NOMO-1 (cell line): Measurements from ENCODE around the gene WEE2.
"Not testable (repeated sequence)": the region's sequence is repeated elsewhere in the genome, so short reads cannot be mapped to it uniquely, and the experiment has no call there.

Experiments used
- DNase-seq, 2 experiments: peaks; one replicate each; lab custom pipeline; 2025; ENCODE audit not compliant: unreplicated experiment in 2 of 2; lab: John Stamatoyannopoulos, UW

WEE2 gene

GRCh38 chr7:141710301-141710700, 2.1 kb downstream of the WEE2 start:
- DNase-seq = no peak

- no peak for DNase-seq
Observed at GRCh38 chr7:141712603-141713255, 4.6 kb downstream of the WEE2 start.

GRCh38 chr7:141713890-141714289, 5.7 kb downstream of the WEE2 start:
- no peak for DNase-seq

- DNase-seq = no peak
Observed at GRCh38 chr7:141714571-141714970, 6.4 kb downstream of the WEE2 start.

- no peak for DNase-seq
Observed at GRCh38 chr7:141715018-141715417, 6.9 kb downstream of the WEE2 start.

- no peak for DNase-seq
Observed at GRCh38 chr7:141715794-141716689, 7.9 kb downstream of the WEE2 start.

GRCh38 chr7:141717450-141717849, 9.3 kb downstream of the WEE2 start:
- DNase-seq = no peak

GRCh38 chr7:141722529-141722928, 14.4 kb downstream of the WEE2 start:
- DNase-seq = no peak

GRCh38 chr7:141729020-141729419, 20.9 kb downstream of the WEE2 start:
- DNase-seq = no peak

- no peak for DNase-seq
Observed at GRCh38 chr7:141731476-141732149, 23.5 kb downstream of the WEE2 start.

- DNase-seq = peak in 1 of 2 experiments; percentile 23
Observed at GRCh38 chr7:141737118-141737835, 29.1 kb downstream of the WEE2 start.

GRCh38 chr7:141737836-141738591, 29.9 kb downstream of the WEE2 start, which contains the start of gene SSBP1:
TSS of gene SSBP1 (plus strand) at chr7:141738358. CDS start at chr7:141739167, 809 bp downstream.
- peak; percentile 86 to 89 for DNase-seq

- no peak for DNase-seq
Observed at GRCh38 chr7:141738592-141739013, 30.4 kb downstream of the WEE2 start.

- no peak for DNase-seq
Observed at GRCh38 chr7:141739250-141739649, 31.1 kb downstream of the WEE2 start.

- no peak for DNase-seq
Observed at GRCh38 chr7:141742229-141742628, 34.1 kb downstream of the WEE2 start.

GRCh38 chr7:141744131-141744530, 36.0 kb downstream of the WEE2 start:
- no peak for DNase-seq

GRCh38 chr7:141748396-141748795, 40.2 kb downstream of the WEE2 start:
- DNase-seq = no peak

GRCh38 chr7:141751904-141752303, 43.8 kb downstream of the WEE2 start:
- not testable (repeated sequence) for DNase-seq

GRCh38 chr7:141752634-141753033, 44.5 kb downstream of the WEE2 start:
- no peak for DNase-seq

GRCh38 chr7:141754939-141755338, 46.8 kb downstream of the WEE2 start:
- DNase-seq = peak in 1 of 2 experiments; percentile 5
